Uterus (tissue), 4 donors: ENCODE data around the gene AQP6. TPM values are rescaled to one million over a fixed set of nuclear protein-coding genes. Genes with fewer than 3 reads are reported as not detected.

Experiments used
- DNase-seq, 2 donors: peaks; one replicate each; pipeline ENCODE4 v3.0.0-alpha.2; 2019 to 2020
- H3K27ac ChIP-seq, 2 donors: fragments of 200-600 bp; sonication (generic); 1 replicate in 1 of 2; 2 replicates in 1 of 2; pipeline ENCODE4 v1.5.1; 2016 to 2018
- H3K27me3 ChIP-seq, 2 donors: fragments of 200-600 bp; sonication (generic); one replicate each; pipeline ENCODE4 v1.5.1; 2018 to 2019; ENCODE audit warnings: control low read depth in 1 of 2
- H3K36me3 ChIP-seq, 2 donors: fragments of 200-600 bp; sonication (generic); one replicate each; pipeline ENCODE4 v1.5.1; 2019; ENCODE audit warnings: control low read depth in 1 of 2
- H3K4me1 ChIP-seq, 2 donors: fragments of 200-600 bp; sonication (generic); one replicate each; pipeline ENCODE4 v1.5.1; 2018 to 2019; ENCODE audit warnings: control low read depth in 1 of 2
- H3K4me3 ChIP-seq, 2 donors: fragments of 200-600 bp; sonication (generic); 1 replicate in 1 of 2; 2 replicates in 1 of 2; pipeline ENCODE4 v1.5.1; 2018 to 2019; ENCODE audit warnings: mild to moderate bottlenecking in 1 of 2
- H3K9me3 ChIP-seq, 2 donors: fragments of 200-600 bp; sonication (generic); one replicate each; pipeline ENCODE4 v1.5.1; 2019; ENCODE audit warnings: control low read depth in 1 of 2
- POLR2A ChIP-seq, 2 donors: fragments of 450-650 bp; IDR thresholded peaks; one replicate each; pipeline ENCODE4 v1.6.1; 2016; ENCODE audit warnings: antibody characterized with exemption in 2 of 2, mild to moderate bottlenecking in 1 of 2, moderate library complexity in 1 of 2
- intact Hi-C: fragments of 100-400 bp; cut with DNase I; formaldehyde crosslinking; loops from one replicate; pipeline ENCODE4 v1.15.1; 2023; ENCODE audit warnings: low total_unique reads
- total RNA-seq, 4 donors: library from RNA; depleted of rRNA in 3 of 4; stranded (reverse); fragments of >200 nt in 3 of 4; gene quantifications; one replicate each; pipeline versions ENCODE4 v1.1.0 to v1.2.4, GENCODE V29; 2014 to 2023
- TF ChIP-seq, protein P1 (sequence below), 4 experiments: fragments of 200-600 bp in 2 of 4; fragments of 450-650 bp in 2 of 4; sonication (generic) in 2 of 4; IDR thresholded peaks; one replicate each; pipeline ENCODE4 v1.5.1; 2016 to 2019; ENCODE audit warnings: antibody characterized with exemption in 4 of 4, mild to moderate bottlenecking in 2 of 4, moderate library complexity in 1 of 4
- donor health status: DM: yes; HTN: yes; CAD: no.

The AQP6 gene
- total RNA-seq, 4 donors from 2014 or later = 0.35 TPM; not detected in 3

DNA sequence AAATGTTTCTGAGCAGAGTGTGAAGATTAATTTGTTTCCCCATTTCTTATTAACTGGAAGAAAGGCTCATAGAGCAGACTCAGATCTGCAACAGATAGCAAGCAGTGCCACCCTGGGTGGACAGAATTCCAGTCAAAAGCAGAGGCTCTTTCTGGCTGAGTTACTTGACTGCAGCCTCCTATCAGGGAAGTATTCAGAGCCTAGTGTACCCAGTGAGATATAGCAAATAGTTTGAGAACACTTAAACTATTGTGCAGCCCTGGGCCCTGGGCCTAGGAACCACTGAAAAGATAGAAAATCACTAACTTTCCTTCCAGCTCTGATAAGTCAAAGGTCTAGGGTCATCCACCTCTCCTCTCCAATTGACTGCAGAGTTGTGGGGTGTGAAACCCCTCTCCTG is 33.4 kb upstream of the AQP6 start:
- intact Hi-C loops = no loop called here
- no peaks in the 10 kb centered on the region for H3K27me3 ChIP-seq
- no peaks in the 10 kb centered on the region for H3K9me3 ChIP-seq
- H3K36me3 ChIP-seq = no peaks in the 10 kb centered on the region
- DNase-seq = no peak
- no peak for TF ChIP-seq POLR2A (IDR thresholded peaks at IDR 0.05)
- TF ChIP-seq, protein P1, sequence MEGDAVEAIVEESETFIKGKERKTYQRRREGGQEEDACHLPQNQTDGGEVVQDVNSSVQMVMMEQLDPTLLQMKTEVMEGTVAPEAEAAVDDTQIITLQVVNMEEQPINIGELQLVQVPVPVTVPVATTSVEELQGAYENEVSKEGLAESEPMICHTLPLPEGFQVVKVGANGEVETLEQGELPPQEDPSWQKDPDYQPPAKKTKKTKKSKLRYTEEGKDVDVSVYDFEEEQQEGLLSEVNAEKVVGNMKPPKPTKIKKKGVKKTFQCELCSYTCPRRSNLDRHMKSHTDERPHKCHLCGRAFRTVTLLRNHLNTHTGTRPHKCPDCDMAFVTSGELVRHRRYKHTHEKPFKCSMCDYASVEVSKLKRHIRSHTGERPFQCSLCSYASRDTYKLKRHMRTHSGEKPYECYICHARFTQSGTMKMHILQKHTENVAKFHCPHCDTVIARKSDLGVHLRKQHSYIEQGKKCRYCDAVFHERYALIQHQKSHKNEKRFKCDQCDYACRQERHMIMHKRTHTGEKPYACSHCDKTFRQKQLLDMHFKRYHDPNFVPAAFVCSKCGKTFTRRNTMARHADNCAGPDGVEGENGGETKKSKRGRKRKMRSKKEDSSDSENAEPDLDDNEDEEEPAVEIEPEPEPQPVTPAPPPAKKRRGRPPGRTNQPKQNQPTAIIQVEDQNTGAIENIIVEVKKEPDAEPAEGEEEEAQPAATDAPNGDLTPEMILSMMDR (IDR thresholded peaks at IDR 0.05) = no peak
- H3K4me1 ChIP-seq = no peaks in the 10 kb centered on the region
- no peak overlapping the region for H3K27ac ChIP-seq
- H3K4me3 ChIP-seq = no peak overlapping the region

DNA sequence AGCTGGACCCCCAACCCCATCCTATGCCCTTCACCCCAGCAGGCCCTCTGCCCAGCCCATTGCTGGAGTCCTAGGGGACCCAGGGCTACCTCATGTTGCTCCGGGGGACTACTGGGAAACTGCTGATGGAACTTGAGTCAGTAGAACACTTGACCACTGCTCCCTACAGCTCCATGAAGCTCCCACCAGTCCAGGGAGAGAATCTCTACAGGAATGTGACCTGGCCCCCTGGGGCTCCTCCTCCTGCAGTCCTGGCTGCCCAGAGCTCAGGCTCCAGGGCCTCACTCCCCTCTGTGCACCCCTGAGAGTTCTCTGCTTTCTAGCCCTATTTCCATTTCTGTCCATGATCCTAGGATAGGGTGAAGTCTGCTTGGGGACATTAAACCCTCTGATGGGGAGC is 33.0 kb upstream of the AQP6 start:
- Histone ChIP-seq H3K27ac (no peak overlapping the region), H3K4me1 (no peaks in the 10 kb centered on the region), H3K27me3 (no peaks in the 10 kb centered on the region), H3K36me3 (no peaks in the 10 kb centered on the region), H3K9me3 (no peaks in the 10 kb centered on the region), H3K4me3 (no peak overlapping the region)
- TF ChIP-seq POLR2A (IDR thresholded peaks at IDR 0.05) = no peak
- TF ChIP-seq, protein P1 (IDR thresholded peaks at IDR 0.05) = no peak
- no peak for DNase-seq
- intact Hi-C loops = no loop called here

DNA sequence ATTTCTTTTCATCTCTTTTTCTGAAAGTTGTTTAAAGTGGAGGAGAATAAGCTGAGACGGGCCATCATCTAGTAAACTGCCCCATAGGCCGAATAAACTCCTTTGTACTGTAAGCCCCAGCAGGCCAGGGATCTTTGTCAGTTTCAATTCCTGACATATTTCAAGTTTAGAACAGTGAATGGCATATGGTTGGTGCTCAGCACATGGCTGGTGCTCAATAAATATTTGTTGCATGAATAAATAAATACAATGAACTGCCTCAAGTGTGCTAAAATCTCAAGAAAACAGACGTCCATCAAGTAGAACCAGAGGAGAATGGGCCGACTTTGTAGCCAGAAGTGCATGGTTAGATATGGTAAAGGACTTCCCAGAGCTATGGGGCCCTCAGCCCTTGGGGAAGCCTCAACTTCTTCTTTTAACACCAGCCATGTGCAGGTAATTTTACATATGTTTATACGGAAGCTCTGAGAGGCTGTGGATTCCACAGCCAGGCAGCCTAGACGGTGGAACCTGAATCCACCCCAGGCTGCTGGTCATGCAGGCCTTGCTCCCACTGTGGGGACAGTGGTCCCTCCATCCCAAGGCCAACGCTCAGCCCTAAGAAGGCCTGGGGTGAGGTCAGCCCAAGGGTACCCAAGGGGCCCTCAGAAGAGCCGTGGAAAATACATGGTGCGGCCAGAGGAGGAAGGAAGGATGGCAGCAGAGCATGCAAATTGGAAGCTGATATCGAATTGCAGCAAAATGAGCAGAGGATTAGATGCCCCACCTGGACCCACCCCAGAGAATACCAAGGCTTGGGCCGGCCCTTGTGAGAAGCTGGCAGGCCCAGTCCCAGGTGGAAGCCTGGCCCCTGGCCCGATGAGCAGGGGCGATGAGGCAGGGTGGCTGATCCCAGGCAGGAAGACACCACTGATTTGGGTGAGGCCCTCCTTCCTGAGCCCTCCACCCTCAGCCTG is 30.9 kb upstream of the AQP6 start:
- no peak overlapping the region for H3K27ac ChIP-seq
- no peak for TF ChIP-seq POLR2A (IDR thresholded peaks at IDR 0.05)
- H3K4me3 ChIP-seq = no peak overlapping the region
- no peaks in the 10 kb centered on the region for H3K4me1 ChIP-seq
- H3K9me3 ChIP-seq = no peaks in the 10 kb centered on the region
- intact Hi-C loops = no loop called here
- no peaks in the 10 kb centered on the region for H3K36me3 ChIP-seq
- no peaks in the 10 kb centered on the region for H3K27me3 ChIP-seq
- DNase-seq = no peak

DNA sequence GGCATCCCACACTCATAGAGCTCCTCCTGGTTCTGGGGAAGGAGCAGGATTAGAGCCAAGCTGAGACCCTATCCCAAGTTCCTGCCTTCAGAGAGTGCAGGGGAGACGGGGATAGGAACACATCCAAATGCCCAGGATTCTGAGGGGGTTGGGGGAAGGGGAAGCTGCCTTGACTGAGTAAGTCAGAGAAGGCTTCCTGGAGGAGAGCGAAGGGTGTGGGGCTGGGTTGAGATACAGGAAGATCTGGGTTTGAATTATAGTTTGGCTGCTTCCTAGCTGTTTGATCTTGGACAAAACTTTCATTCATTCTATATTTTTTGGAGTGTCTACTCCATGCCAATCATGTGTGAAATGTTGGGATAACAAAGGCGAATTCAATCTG is 30.2 kb upstream of the AQP6 start:
- no peaks in the 10 kb centered on the region for H3K27me3 ChIP-seq
- no peaks in the 10 kb centered on the region for H3K4me1 ChIP-seq
- H3K4me3 ChIP-seq = no peak overlapping the region
- no peak overlapping the region for H3K27ac ChIP-seq
- DNase-seq = no peak
- H3K9me3 ChIP-seq = no peaks in the 10 kb centered on the region
- intact Hi-C loops = no loop called here
- TF ChIP-seq POLR2A (IDR thresholded peaks at IDR 0.05) = no peak
- H3K36me3 ChIP-seq = no peaks in the 10 kb centered on the region

DNA sequence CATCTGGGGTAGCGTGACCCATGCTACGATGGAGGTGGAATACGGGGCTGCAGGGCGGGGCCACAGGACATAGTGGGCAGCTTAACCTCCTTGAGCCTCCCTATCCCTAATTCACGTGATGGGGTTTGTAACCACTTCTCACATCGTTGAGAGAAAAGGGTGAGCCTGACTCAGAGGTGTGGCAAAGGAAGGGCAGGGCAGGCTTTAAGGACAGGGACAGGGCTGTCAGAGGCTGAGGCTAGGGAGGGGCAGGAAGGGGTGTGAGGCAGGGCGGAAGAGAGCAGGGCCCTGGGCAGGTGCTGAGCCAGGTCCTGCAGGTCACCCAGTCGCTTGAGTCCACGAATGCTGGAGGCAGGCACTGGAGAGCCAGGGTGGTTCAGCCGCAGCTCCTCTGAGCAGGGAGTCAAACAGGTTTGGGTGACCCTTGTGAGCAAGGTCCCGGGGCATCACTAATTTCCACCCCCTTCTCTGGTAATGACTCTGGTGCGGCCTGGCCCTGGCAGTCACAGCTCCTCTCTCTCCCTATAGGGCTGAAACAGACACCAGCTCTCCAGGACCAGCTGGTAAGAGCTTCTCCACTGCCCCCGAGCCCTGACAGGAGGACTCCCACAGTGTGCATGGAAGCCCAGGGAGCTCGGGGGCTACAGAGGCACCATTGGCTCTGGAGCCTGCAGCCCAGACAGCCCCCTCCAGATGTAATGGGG is 29.7 kb upstream of the AQP6 start:
- TF ChIP-seq POLR2A (IDR thresholded peaks at IDR 0.05) = no peak
- TF ChIP-seq, protein P1 (IDR thresholded peaks at IDR 0.05) = no peak
- no peak overlapping the region for H3K4me3 ChIP-seq
- H3K4me1 ChIP-seq = no peaks in the 10 kb centered on the region
- no peak for DNase-seq
- H3K27me3 ChIP-seq = no peaks in the 10 kb centered on the region
- no peak overlapping the region for H3K27ac ChIP-seq
- no peaks in the 10 kb centered on the region for H3K9me3 ChIP-seq
- H3K36me3 ChIP-seq = no peaks in the 10 kb centered on the region
- intact Hi-C loops = no loop called here

DNA sequence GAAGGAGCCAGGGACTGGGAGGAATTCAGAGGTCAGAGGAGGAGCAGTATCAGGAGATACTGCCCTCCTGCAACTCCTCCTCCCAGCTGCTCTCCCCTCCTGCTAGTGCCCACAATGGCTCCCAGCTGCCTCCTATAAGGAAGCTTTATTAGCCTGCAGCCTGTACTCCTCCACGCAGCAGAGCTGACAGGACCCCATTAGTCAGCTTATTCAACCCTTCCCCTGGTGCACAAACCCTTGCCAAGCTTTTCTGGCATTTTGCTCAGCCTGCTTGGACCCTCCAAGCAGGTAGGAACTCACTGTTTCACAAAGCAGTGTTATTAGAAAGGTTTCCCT is 29.2 kb upstream of the AQP6 start:
- Histone ChIP-seq H3K4me1 (no peaks in the 10 kb centered on the region), H3K36me3 (no peaks in the 10 kb centered on the region), H3K27ac (no peak overlapping the region), H3K4me3 (no peak overlapping the region), H3K27me3 (no peaks in the 10 kb centered on the region), H3K9me3 (no peaks in the 10 kb centered on the region)
- intact Hi-C loops = no loop called here
- no peak for DNase-seq
- TF ChIP-seq POLR2A (IDR thresholded peaks at IDR 0.05) = no peak
- TF ChIP-seq, protein P1 (IDR thresholded peaks at IDR 0.05) = no peak
